ENCODE measurements around the gene LRP2. TPM values are rescaled to one million over a fixed set of nuclear protein-coding genes. Genes with fewer than 3 reads are reported as not detected.

The LRP2 gene
- total and polyA plus RNA-seq, 2 of the 8 experiments (the other 6 are each of a cell fraction or from before 2014, with no cell fraction given), result 2.0 to 2.9 TPM

GRCh38 chr2:169351725-169352124 lies 10.6 kb downstream of the LRP2 start:
- no peak overlapping the region for H3K14ac ChIP-seq (ENCODE audit: insufficient read length)
- FAIRE-seq, result no peak
- no peaks in the 10 kb centered on the region for H4K20me1 ChIP-seq (replicated peaks in 1 of 2; ENCODE audit: control insufficient read depth in 1 of 2, insufficient read depth in 2 of 2, low read length in 2 of 2)

More at GRCh38 chr2:169351725-169352124, 10.6 kb downstream of the LRP2 start:
- Histone ChIP-seq H3K79me2 (ENCODE audit: control insufficient read depth in 1 of 2, insufficient read depth in 2 of 2, low read length in 2 of 2) (no peaks in the 10 kb centered on the region), H4K5ac (ENCODE audit: insufficient read length, low read depth, low read length) (no peak overlapping the region), H2BK15ac (ENCODE audit: low read length) (no peak overlapping the region), H3K4me3 (ENCODE audit: extremely low read depth in 1 of 4, insufficient read depth in 2 of 4, low read depth in 3 of 4, low read length in 4 of 4) (no peak overlapping the region), H3K4me2 (ENCODE audit: insufficient read depth in 1 of 2, low read depth in 2 of 2, low read length in 2 of 2) (no peak overlapping the region), H4K91ac (replicated peaks; ENCODE audit: insufficient read length, low read length) (no peak overlapping the region), H2BK20ac (ENCODE audit: low read length) (no peak overlapping the region), H3K4me1 (replicated peaks in 1 of 4; ENCODE audit: control insufficient read depth in 3 of 4, insufficient read depth in 4 of 4, low read length in 3 of 4) (no peaks in the 10 kb centered on the region), H3K56ac (replicated peaks; ENCODE audit: insufficient read length, low read depth, low read length) (no peak overlapping the region), H3K36me3 (ENCODE audit: control insufficient read depth in 2 of 4, insufficient read depth in 4 of 4, low read length in 3 of 4) (no peaks in the 10 kb centered on the region), H3K9ac (replicated peaks in 1 of 4; ENCODE audit: extremely low read depth in 1 of 4, low read depth in 3 of 4, low read length in 3 of 4) (no peak overlapping the region), H2AFZ (ENCODE audit: low read length) (no peak overlapping the region), H3K23me2 (ENCODE audit: low read depth, low read length) (no peaks in the 10 kb centered on the region), H3K27ac (ENCODE audit: low read depth, low read length) (no peak overlapping the region), H4K8ac (ENCODE audit: extremely low read depth, insufficient read depth, low read length) (no peak overlapping the region), H3K4ac (replicated peaks; ENCODE audit: insufficient read length, low read depth, low read length) (no peak overlapping the region), H3K27me3 (replicated peaks in 1 of 4; ENCODE audit: control insufficient read depth in 3 of 4, extremely low read depth in 1 of 4, insufficient read depth in 3 of 4, low read length in 3 of 4) (no peaks in the 10 kb centered on the region; a peak in 1 of 7 replicates), H3K9me3 (ENCODE audit: insufficient read depth in 2 of 2, low read depth in 1 of 2, low read length in 1 of 2) (no peaks in the 10 kb centered on the region), H2BK5ac (ENCODE audit: low read depth, low read length) (no peak overlapping the region), H2BK120ac (replicated peaks; ENCODE audit: low read depth, low read length) (no peak overlapping the region), H3K23ac (ENCODE audit: insufficient read length) (no peak overlapping the region), H2BK12ac (ENCODE audit: low read depth, low read length) (no peak overlapping the region), H3K18ac (ENCODE audit: extremely low read depth, low read length) (no peak overlapping the region), H3K79me1 (ENCODE audit: low read depth, low read length) (no peaks in the 10 kb centered on the region), H2AK5ac (ENCODE audit: low read depth, low read length) (no peak overlapping the region)
- POLR2A ChIA-PET (ENCODE audit: partially characterized antibody), result no interaction called here
- TF ChIP-seq JUN (IDR thresholded peaks at IDR 0.05; ENCODE audit: low read depth, low read length) (no peak), SP1 (IDR thresholded peaks at IDR 0.05; ENCODE audit: low read depth, low read length) (no peak), RFX5 (IDR thresholded peaks at IDR 0.05; ENCODE audit: borderline replicate concordance, low read depth, low read length) (no peak)
- 87% methylated on average over 4 of the region's 4 CpGs; no CpG with 5 or more reads in 1 of the 2 experiments for WGBS, 2 experiments (ENCODE audit: extremely low coverage in 1 of 2, insufficient coverage in 1 of 2, insufficient read length in 1 of 2, insufficient replicate concordance in 2 of 2, low coverage in 1 of 2, low lambda C conversion rate in 2 of 2, missing lambda C conversion rate in 1 of 2)
- CTCF ChIA-PET (ENCODE audit: partially characterized antibody), result interaction anchor here (1.2 kb wide), 1 partner anchor 12 kb away, joined by 3 read pairs; no protein-coding TSS in a partner anchor
- DNase-seq (ENCODE audit: low read depth in 1 of 2, low spot score in 2 of 2), result no peak

All from H1 (cell line).